Measurements from ENCODE around the gene AKAP12.
A peak's percentile ranks its signal among the peaks of the same experiment; 100 is the strongest.

Gene AKAP12

GRCh38 chr6:151350442-151351145 lies 110.8 kb downstream of the AKAP12 start:
- Histone ChIP-seq H4K8ac (ENCODE audit: low read length) (no peak overlapping the region), H3K79me1 (replicated peaks; ENCODE audit: low read length, poor library complexity, severe bottlenecking) (peaks cover 32% of the 10 kb centered on the region), H3K23ac (ENCODE audit: low read length in 2 of 2) (no peak overlapping the region), H3K27me3 (ENCODE audit: control insufficient read depth in 1 of 2, insufficient read depth in 1 of 2, low read length in 2 of 2) (no peaks in the 10 kb centered on the region), H3K9ac (ENCODE audit: low read length) (no peak overlapping the region), H2BK15ac (ENCODE audit: low read depth, poor library complexity, severe bottlenecking) (no peak overlapping the region), H2BK120ac (ENCODE audit: low read depth, low read length) (no peak overlapping the region), H3K4me1 (ENCODE audit: control insufficient read depth, insufficient read depth, low read depth, low read length) (no peaks in the 10 kb centered on the region), H3K36me3 (ENCODE audit: control insufficient read depth in 1 of 2, insufficient read depth in 2 of 2, low read depth in 1 of 2, low read length in 2 of 2) (peaks cover 57 to 67% of the 10 kb centered on the region in 2 experiments), H3K9me3 (ENCODE audit: control insufficient read depth, low read length) (no peaks in the 10 kb centered on the region), H2AFZ (ENCODE audit: low read depth, low read length) (no peak overlapping the region), H3K4ac (ENCODE audit: low read depth in 1 of 2, low read length in 2 of 2) (no peak overlapping the region), H2BK5ac (ENCODE audit: low read depth, low read length, poor library complexity, severe bottlenecking) (no peak overlapping the region), H2AK5ac (ENCODE audit: low read length, severe bottlenecking) (no peak overlapping the region), H3K4me3 (ENCODE audit: insufficient read depth in 1 of 2, low read depth in 1 of 2, low read length in 2 of 2) (no peak overlapping the region), H2BK12ac (ENCODE audit: low read length in 2 of 2) (no peak overlapping the region), H4K91ac (ENCODE audit: low read length) (no peak overlapping the region), H3K14ac (ENCODE audit: low read length in 2 of 2) (no peak overlapping the region), H3K27ac (ENCODE audit: low read length, poor library complexity, severe bottlenecking) (no peak overlapping the region), H3K18ac (ENCODE audit: low read depth in 1 of 2, low read length in 2 of 2) (no peak overlapping the region), H3K4me2 (ENCODE audit: low read length, poor library complexity, severe bottlenecking) (no peak overlapping the region)
- 98% methylated on average over 20 of the region's 20 CpGs for WGBS
- DNase-seq: no peak

DNA sequence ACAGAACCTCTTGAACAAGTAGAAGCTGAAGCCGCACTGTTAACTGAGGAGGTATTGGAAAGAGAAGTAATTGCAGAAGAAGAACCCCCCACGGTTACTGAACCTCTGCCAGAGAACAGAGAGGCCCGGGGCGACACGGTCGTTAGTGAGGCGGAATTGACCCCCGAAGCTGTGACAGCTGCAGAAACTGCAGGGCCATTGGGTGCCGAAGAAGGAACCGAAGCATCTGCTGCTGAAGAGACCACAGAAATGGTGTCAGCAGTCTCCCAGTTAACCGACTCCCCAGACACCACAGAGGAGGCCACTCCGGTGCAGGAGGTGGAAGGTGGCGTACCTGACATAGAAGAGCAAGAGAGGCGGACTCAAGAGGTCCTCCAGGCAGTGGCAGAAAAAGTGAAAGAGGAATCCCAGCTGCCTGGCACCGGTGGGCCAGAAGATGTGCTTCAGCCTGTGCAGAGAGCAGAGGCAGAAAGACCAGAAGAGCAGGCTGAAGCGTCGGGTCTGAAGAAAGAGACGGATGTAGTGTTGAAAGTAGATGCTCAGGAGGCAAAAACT lies 111.5 kb downstream of the AKAP12 start:
- Histone ChIP-seq H3K36me3 (ENCODE audit: control insufficient read depth in 1 of 2, insufficient read depth in 2 of 2, low read depth in 1 of 2, low read length in 2 of 2) (peaks cover 57 to 73% of the 10 kb centered on the region in 2 experiments), H2AFZ (ENCODE audit: low read depth, low read length) (no peak overlapping the region), H3K18ac (ENCODE audit: low read depth in 1 of 2, low read length in 2 of 2) (no peak overlapping the region), H2BK15ac (ENCODE audit: low read depth, poor library complexity, severe bottlenecking) (no peak overlapping the region), H2BK12ac (ENCODE audit: low read length in 2 of 2) (no peak overlapping the region), H2AK5ac (ENCODE audit: low read length, severe bottlenecking) (no peak overlapping the region), H3K4me1 (ENCODE audit: control insufficient read depth, insufficient read depth, low read depth, low read length) (no peaks in the 10 kb centered on the region), H2BK5ac (ENCODE audit: low read depth, low read length, poor library complexity, severe bottlenecking) (no peak overlapping the region), H3K27me3 (ENCODE audit: control insufficient read depth in 1 of 2, insufficient read depth in 1 of 2, low read length in 2 of 2) (no peaks in the 10 kb centered on the region), H3K4me3 (ENCODE audit: insufficient read depth in 1 of 2, low read depth in 1 of 2, low read length in 2 of 2) (no peak overlapping the region), H3K4me2 (ENCODE audit: low read length, poor library complexity, severe bottlenecking) (no peak overlapping the region), H3K9me3 (ENCODE audit: control insufficient read depth, low read length) (no peaks in the 10 kb centered on the region), H4K91ac (ENCODE audit: low read length) (no peak overlapping the region), H4K8ac (ENCODE audit: low read length) (no peak overlapping the region), H3K9ac (ENCODE audit: low read length) (no peak overlapping the region), H3K4ac (ENCODE audit: low read depth in 1 of 2, low read length in 2 of 2) (no peak overlapping the region), H3K14ac (ENCODE audit: low read length in 2 of 2) (no peak overlapping the region), H3K23ac (ENCODE audit: low read length in 2 of 2) (no peak overlapping the region), H2BK120ac (ENCODE audit: low read depth, low read length) (no peak overlapping the region), H3K79me1 (replicated peaks; ENCODE audit: low read length, poor library complexity, severe bottlenecking) (peaks cover 32% of the 10 kb centered on the region), H3K27ac (ENCODE audit: low read length, poor library complexity, severe bottlenecking) (no peak overlapping the region)
- no peak for DNase-seq
- WGBS: 99% methylated on average over 18 of the region's 18 CpGs

DNA sequence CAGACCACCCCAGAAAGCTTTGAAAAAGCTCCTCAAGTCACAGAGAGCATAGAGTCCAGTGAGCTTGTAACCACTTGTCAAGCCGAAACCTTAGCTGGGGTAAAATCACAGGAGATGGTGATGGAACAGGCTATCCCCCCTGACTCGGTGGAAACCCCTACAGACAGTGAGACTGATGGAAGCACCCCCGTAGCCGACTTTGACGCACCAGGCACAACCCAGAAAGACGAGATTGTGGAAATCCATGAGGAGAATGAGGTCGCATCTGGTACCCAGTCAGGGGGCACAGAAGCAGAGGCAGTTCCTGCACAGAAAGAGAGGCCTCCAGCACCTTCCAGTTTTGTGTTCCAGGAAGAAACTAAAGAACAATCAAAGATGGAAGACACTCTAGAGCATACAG lies 112.0 kb downstream of the AKAP12 start:
- no peak overlapping the region for H2BK15ac ChIP-seq (ENCODE audit: low read depth, poor library complexity, severe bottlenecking)
- no peak overlapping the region for H2AK5ac ChIP-seq (ENCODE audit: low read length, severe bottlenecking)
- no peak overlapping the region for H3K4me3 ChIP-seq (ENCODE audit: insufficient read depth in 1 of 2, low read depth in 1 of 2, low read length in 2 of 2)
- no peak overlapping the region for H2AFZ ChIP-seq (ENCODE audit: low read depth, low read length)
- no peak overlapping the region for H3K23ac ChIP-seq (ENCODE audit: low read length in 2 of 2)
- no peak overlapping the region for H3K14ac ChIP-seq (ENCODE audit: low read length in 2 of 2)
- H2BK5ac ChIP-seq (ENCODE audit: low read depth, low read length, poor library complexity, severe bottlenecking): no peak overlapping the region
- H3K18ac ChIP-seq (ENCODE audit: low read depth in 1 of 2, low read length in 2 of 2): no peak overlapping the region
- no peak overlapping the region for H3K4me2 ChIP-seq (ENCODE audit: low read length, poor library complexity, severe bottlenecking)
- H2BK120ac ChIP-seq (ENCODE audit: low read depth, low read length): no peak overlapping the region
- H3K9me3 ChIP-seq (ENCODE audit: control insufficient read depth, low read length): no peaks in the 10 kb centered on the region
- H3K4ac ChIP-seq (ENCODE audit: low read depth in 1 of 2, low read length in 2 of 2): no peak overlapping the region
- 96% methylated on average over 7 of the region's 7 CpGs for WGBS
- no peaks in the 10 kb centered on the region for H3K27me3 ChIP-seq (ENCODE audit: control insufficient read depth in 1 of 2, insufficient read depth in 1 of 2, low read length in 2 of 2)
- H4K8ac ChIP-seq (ENCODE audit: low read length): no peak overlapping the region
- H3K36me3 ChIP-seq (ENCODE audit: control insufficient read depth in 1 of 2, insufficient read depth in 2 of 2, low read depth in 1 of 2, low read length in 2 of 2): peaks cover 57 to 79% of the 10 kb centered on the region in 2 experiments
- no peak overlapping the region for H2BK12ac ChIP-seq (ENCODE audit: low read length in 2 of 2)
- H4K91ac ChIP-seq (ENCODE audit: low read length): no peak overlapping the region
- H3K79me1 ChIP-seq (replicated peaks; ENCODE audit: low read length, poor library complexity, severe bottlenecking): peaks cover 32% of the 10 kb centered on the region
- DNase-seq: no peak
- H3K9ac ChIP-seq (ENCODE audit: low read length): no peak overlapping the region
- H3K4me1 ChIP-seq (ENCODE audit: control insufficient read depth, insufficient read depth, low read depth, low read length): no peaks in the 10 kb centered on the region
- H3K27ac ChIP-seq (ENCODE audit: low read length, poor library complexity, severe bottlenecking): no peak overlapping the region

- H3K9me3 ChIP-seq (ENCODE audit: control insufficient read depth, low read length): no peaks in the 10 kb centered on the region
- H3K79me1 ChIP-seq (replicated peaks; ENCODE audit: low read length, poor library complexity, severe bottlenecking): peaks cover 29% of the 10 kb centered on the region
- no peak overlapping the region for H2BK15ac ChIP-seq (ENCODE audit: low read depth, poor library complexity, severe bottlenecking)
- no peak overlapping the region for H3K4me2 ChIP-seq (ENCODE audit: low read length, poor library complexity, severe bottlenecking)
- no peak overlapping the region for H2BK5ac ChIP-seq (ENCODE audit: low read depth, low read length, poor library complexity, severe bottlenecking)
- H3K27ac ChIP-seq (ENCODE audit: low read length, poor library complexity, severe bottlenecking): no peak overlapping the region
- H3K23ac ChIP-seq (ENCODE audit: low read length in 2 of 2): no peak overlapping the region
- no peak overlapping the region for H2BK120ac ChIP-seq (ENCODE audit: low read depth, low read length)
- H2AK5ac ChIP-seq (ENCODE audit: low read length, severe bottlenecking): no peak overlapping the region
- no peak overlapping the region for H3K18ac ChIP-seq (ENCODE audit: low read depth in 1 of 2, low read length in 2 of 2)
- DNase-seq: no peak
- H4K91ac ChIP-seq (ENCODE audit: low read length): no peak overlapping the region
- H2BK12ac ChIP-seq (ENCODE audit: low read length in 2 of 2): no peak overlapping the region
- no peaks in the 10 kb centered on the region for H3K4me1 ChIP-seq (ENCODE audit: control insufficient read depth, insufficient read depth, low read depth, low read length)
- H3K27me3 ChIP-seq (ENCODE audit: control insufficient read depth in 1 of 2, insufficient read depth in 1 of 2, low read length in 2 of 2): no peaks in the 10 kb centered on the region
- WGBS: 84% methylated on average over 19 of the region's 19 CpGs
- H3K4ac ChIP-seq (ENCODE audit: low read depth in 1 of 2, low read length in 2 of 2): no peak overlapping the region
- no peak overlapping the region for H3K4me3 ChIP-seq (ENCODE audit: insufficient read depth in 1 of 2, low read depth in 1 of 2, low read length in 2 of 2)
- H3K14ac ChIP-seq (ENCODE audit: low read length in 2 of 2): no peak overlapping the region
- H4K8ac ChIP-seq (ENCODE audit: low read length): peak overlapping the region; percentile 66
- peaks cover 57 to 76% of the 10 kb centered on the region in 2 experiments for H3K36me3 ChIP-seq (ENCODE audit: control insufficient read depth in 1 of 2, insufficient read depth in 2 of 2, low read depth in 1 of 2, low read length in 2 of 2)
- H2AFZ ChIP-seq (ENCODE audit: low read depth, low read length): no peak overlapping the region
- no peak overlapping the region for H3K9ac ChIP-seq (ENCODE audit: low read length)
These were observed 112.9 kb downstream of the AKAP12 start for GRCh38 chr6:151352410-151353396.

Measured in mesenchymal stem cell (in vitro differentiated cells and primary cell).